ENCODE measurements around the gene TRMT2A. TPM values are rescaled to one million over a fixed set of nuclear protein-coding genes. Genes with fewer than 3 reads are reported as not detected.

Gene TRMT2A
- total RNA-seq, 2 donors from 2014 or later: 76.8 to 98.6 TPM

GRCh38 chr22:20131859-20132685 is 15.0 kb upstream of the TRMT2A start:
- no peaks in the 10 kb centered on the region for H3K27me3 ChIP-seq
- WGBS, 2 donors: 0 to 1% methylated on average over 1 to 59 of the region's 72 CpGs
- peak overlapping the region; percentile 14 to 40 for H3K4me3 ChIP-seq
- peak; percentile 16 for ATAC-seq
- intact Hi-C loops (cut with DNase I): no loop called here
- H3K27ac ChIP-seq: peak overlapping the region in 3 of 4 donors; percentile 57 to 80 (median 72)
- peak; percentile 40 to 43 (median 41) for DNase-seq
- TF ChIP-seq CTCF (IDR thresholded peaks at IDR 0.05): no peak
- TF ChIP-seq POLR2A (IDR thresholded peaks at IDR 0.05): no peak
- H3K36me3 ChIP-seq (replicated peaks in 1 of 2; ENCODE audit: insufficient read depth in 1 of 2, low read depth in 2 of 2): no peaks in the 10 kb centered on the region
- H3K4me1 ChIP-seq: peaks cover 47% of the 10 kb centered on the region
- H3K9me3 ChIP-seq: no peaks in the 10 kb centered on the region

GRCh38 chr22:20131597-20131858 is 14.5 kb upstream of the TRMT2A start, which contains the start of gene ZDHHC8:
ZDHHC8 (plus strand) TSS chr22:20131804; CDS start chr22:20131948, 144 bp downstream.
- H3K4me1 ChIP-seq: peaks cover 47% of the 10 kb centered on the region
- 0% methylated on average over 6 of the region's 43 CpGs; no CpG with 5 or more reads in 1 of the 2 donors for WGBS, 2 donors
- H3K36me3 ChIP-seq (replicated peaks in 1 of 2; ENCODE audit: insufficient read depth in 1 of 2, low read depth in 2 of 2): no peaks in the 10 kb centered on the region
- peak within 1 kb of the TSS; percentile 81 to 94 (median 88) for H3K27ac ChIP-seq
- no peak for TF ChIP-seq CTCF (IDR thresholded peaks at IDR 0.05)
- no peak for TF ChIP-seq POLR2A (IDR thresholded peaks at IDR 0.05)
- intact Hi-C loops (cut with DNase I): no loop called here
- H3K27me3 ChIP-seq: no peaks in the 10 kb centered on the region
- ATAC-seq (peak; percentile 81), DNase-seq (peak in 3 of 4 donors; percentile 39 to 56 (median 40))
- no peaks in the 10 kb centered on the region for H3K9me3 ChIP-seq
- H3K4me3 ChIP-seq: peak within 1 kb of the TSS; percentile 70 to 72

- WGBS, 2 donors: 6 to 31% methylated on average over 4 to 55 of the region's 70 CpGs
- H3K36me3 ChIP-seq (replicated peaks in 1 of 2; ENCODE audit: insufficient read depth in 1 of 2, low read depth in 2 of 2): no peaks in the 10 kb centered on the region
- intact Hi-C loops (cut with DNase I): no loop called here
- H3K9me3 ChIP-seq: no peaks in the 10 kb centered on the region
- H3K27me3 ChIP-seq: no peaks in the 10 kb centered on the region
- peak overlapping the region; percentile 70 to 72 for H3K4me3 ChIP-seq
- no peak for TF ChIP-seq CTCF (IDR thresholded peaks at IDR 0.05)
- TF ChIP-seq POLR2A (IDR thresholded peaks at IDR 0.05): peak in 2 of 3 donors; percentile 46 to 49
- H3K4me1 ChIP-seq: peaks cover 44% of the 10 kb centered on the region
- H3K27ac ChIP-seq: peak overlapping the region; percentile 81 to 94 (median 88)
- ATAC-seq (peak; percentile 86), DNase-seq (peak; percentile 83 to 88 (median 87))
Measured at GRCh38 chr22:20130731-20131596, 13.9 kb upstream of the TRMT2A start.

- H3K9me3 ChIP-seq: no peaks in the 10 kb centered on the region
- no peak for TF ChIP-seq CTCF (IDR thresholded peaks at IDR 0.05)
- no peak for TF ChIP-seq POLR2A (IDR thresholded peaks at IDR 0.05)
- ATAC-seq (no peak), DNase-seq (peak in 3 of 4 donors; percentile 25 to 39 (median 37))
- 77% methylated on average over 3 of the region's 3 CpGs; no CpG with 5 or more reads in 1 of the 2 donors for WGBS, 2 donors
- H3K27ac ChIP-seq: peak overlapping the region in 3 of 4 donors; percentile 81 to 94 (median 94)
- no peaks in the 10 kb centered on the region for H3K36me3 ChIP-seq (replicated peaks in 1 of 2; ENCODE audit: insufficient read depth in 1 of 2, low read depth in 2 of 2)
- peaks cover 43% of the 10 kb centered on the region for H3K4me1 ChIP-seq
- H3K4me3 ChIP-seq: no peak overlapping the region
- intact Hi-C loops (cut with DNase I): no loop called here
- no peaks in the 10 kb centered on the region for H3K27me3 ChIP-seq
Measured at GRCh38 chr22:20130319-20130718, 13.3 kb upstream of the TRMT2A start.

Data from body of pancreas (tissue), 4 donors.